ENCODE data around the gene CEMIP2. TPM values are rescaled to one million over a fixed set of nuclear protein-coding genes. Genes with fewer than 3 reads are reported as not detected.

CEMIP2 gene
- total and polyA plus RNA-seq, 2 donors (not counting 3 experiments of a cell fraction or from before 2014, with no cell fraction given) = 41.6 to 44.3 TPM

DNA sequence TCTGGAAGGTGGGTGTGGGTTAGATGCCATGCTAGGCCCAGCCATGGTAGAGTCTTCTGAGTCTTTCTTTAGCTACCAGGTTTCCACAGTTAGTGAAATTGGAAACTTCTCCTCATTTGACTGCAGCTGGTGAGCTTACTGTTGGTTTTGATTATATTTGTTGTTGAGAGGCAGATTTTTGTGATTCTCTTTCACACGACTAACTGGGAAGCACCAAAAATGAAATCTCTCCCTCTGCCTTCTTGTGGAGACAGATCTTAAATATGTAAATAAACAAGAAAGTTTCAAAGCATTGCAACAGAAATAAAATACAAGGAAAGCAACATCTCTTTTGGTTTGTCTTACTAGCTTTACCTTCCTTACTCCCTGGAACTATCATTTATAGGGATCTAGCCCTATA is 122.2 kb downstream of the CEMIP2 start:
- dilution Hi-C loops (cut with MboI; ENCODE audit: extremely low pct_ligation_motif_present, low sequenced_read_pairs) (no loop called here), intact Hi-C loops (cut with micrococcal nuclease) (loop anchor here (2.0 kb wide), 1 partner anchor 35 kb away; no protein-coding TSS in a partner anchor)
- TF ChIP-seq POLR2AphosphoS5 (IDR thresholded peaks at IDR 0.05; ENCODE audit: insufficient read depth, low read depth, low read length) (no peak), JUN (IDR thresholded peaks at IDR 0.05; ENCODE audit: borderline replicate concordance, insufficient read depth, insufficient read length, low read depth) (no peak), CTCF (IDR thresholded peaks at IDR 0.05; ENCODE audit: extremely low read depth in 1 of 2, insufficient read depth in 1 of 2, low read depth in 1 of 2, low read length in 2 of 2) (no peak), EZH2 (IDR thresholded peaks at IDR 0.05; ENCODE audit: borderline replicate concordance, low read depth, low read length, severe bottlenecking) (no peak), MYC (IDR thresholded peaks at IDR 0.05; ENCODE audit: low read depth, low read length) (no peak), POLR2A (IDR thresholded peaks at IDR 0.05; ENCODE audit: low read depth, low read length) (no peak), FOS (IDR thresholded peaks at IDR 0.05; ENCODE audit: borderline replicate concordance, insufficient read depth, low read length) (no peak), GATA2 (IDR thresholded peaks at IDR 0.05; ENCODE audit: insufficient read depth, insufficient read length, low read depth, low read length) (no peak)
- TF ChIP-seq, protein P1, sequence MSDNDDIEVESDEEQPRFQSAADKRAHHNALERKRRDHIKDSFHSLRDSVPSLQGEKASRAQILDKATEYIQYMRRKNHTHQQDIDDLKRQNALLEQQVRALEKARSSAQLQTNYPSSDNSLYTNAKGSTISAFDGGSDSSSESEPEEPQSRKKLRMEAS (IDR thresholded peaks at IDR 0.05; ENCODE audit: insufficient read depth, insufficient read length) = no peak
- Histone ChIP-seq H3K4me1 (ENCODE audit: control insufficient read depth, extremely low read depth, insufficient read depth, low read length) (peaks cover 24% of the 10 kb centered on the region), H2AFZ (ENCODE audit: low read depth, low read length) (no peak overlapping the region), H3K9me3 (replicated peaks; ENCODE audit: control insufficient read depth, insufficient read depth, low read length) (no peaks in the 10 kb centered on the region), H3K4me2 (ENCODE audit: insufficient read depth, low read length) (no peak overlapping the region), H3K36me3 (ENCODE audit: control insufficient read depth in 2 of 2, extremely low read depth in 1 of 2, insufficient read depth in 2 of 2, low read length in 2 of 2) (no peaks in the 10 kb centered on the region), H3K79me2 (ENCODE audit: control insufficient read depth, insufficient read depth, low read length) (no peaks in the 10 kb centered on the region), H3K9me1 (replicated peaks; ENCODE audit: control insufficient read depth, extremely low read depth, insufficient read depth, low read length) (no peaks in the 10 kb centered on the region), H3K4me3 (replicated peaks in 1 of 3; ENCODE audit: insufficient read depth in 1 of 3, low read depth in 1 of 3, low read length in 3 of 3) (no peak overlapping the region), H4K20me1 (replicated peaks; ENCODE audit: control insufficient read depth, extremely low read depth, insufficient read depth, low read length) (no peaks in the 10 kb centered on the region), H3K27me3 (ENCODE audit: control insufficient read depth in 2 of 2, insufficient read depth in 2 of 2, low read length in 2 of 2) (no peaks in the 10 kb centered on the region), H3K27ac (ENCODE audit: insufficient read depth, low read depth, low read length) (no peak overlapping the region), H3K9ac (replicated peaks; ENCODE audit: extremely low read depth, insufficient read depth, low read length) (no peak overlapping the region)
- BruUV-seq (replicated peaks) = no TSS peak
- POLR2A ChIA-PET = no interaction called here
- no peak for DNase-seq (ENCODE audit: low read depth, low spot score)
- CTCF ChIA-PET = interaction anchor here (1.0 to 3.5 kb wide), 11 partner anchors 8 to 123 kb away, joined by 3 to 26 read pairs (median 7); no protein-coding TSS in a partner anchor
- no peak for FAIRE-seq
